Gastrocnemius medialis (tissue), 4 donors: ENCODE results near the gene AFG3L2.

Source experiments
- POLR2A ChIP-seq, 2 donors: fragments of 450-650 bp; IDR thresholded peaks; one replicate each; pipeline ENCODE4 v1.6.1; 2017; ENCODE audit warnings: antibody characterized with exemption in 2 of 2, mild to moderate bottlenecking in 2 of 2, moderate library complexity in 2 of 2
- TF ChIP-seq, protein P1 (sequence below), 5 experiments: fragments of 450-650 bp in 3 of 5; fragments of 200-600 bp in 2 of 5; sonication (generic) in 2 of 5; IDR thresholded peaks in 4 of 5; conservative IDR thresholded peaks in 1 of 5; 1 replicate in 4 of 5; 2 replicates in 1 of 5; pipeline ENCODE4 v1.5.1; 2016 to 2019; ENCODE audit warnings: antibody characterized with exemption in 5 of 5, mild to moderate bottlenecking in 3 of 5, moderate library complexity in 3 of 5

DNA sequence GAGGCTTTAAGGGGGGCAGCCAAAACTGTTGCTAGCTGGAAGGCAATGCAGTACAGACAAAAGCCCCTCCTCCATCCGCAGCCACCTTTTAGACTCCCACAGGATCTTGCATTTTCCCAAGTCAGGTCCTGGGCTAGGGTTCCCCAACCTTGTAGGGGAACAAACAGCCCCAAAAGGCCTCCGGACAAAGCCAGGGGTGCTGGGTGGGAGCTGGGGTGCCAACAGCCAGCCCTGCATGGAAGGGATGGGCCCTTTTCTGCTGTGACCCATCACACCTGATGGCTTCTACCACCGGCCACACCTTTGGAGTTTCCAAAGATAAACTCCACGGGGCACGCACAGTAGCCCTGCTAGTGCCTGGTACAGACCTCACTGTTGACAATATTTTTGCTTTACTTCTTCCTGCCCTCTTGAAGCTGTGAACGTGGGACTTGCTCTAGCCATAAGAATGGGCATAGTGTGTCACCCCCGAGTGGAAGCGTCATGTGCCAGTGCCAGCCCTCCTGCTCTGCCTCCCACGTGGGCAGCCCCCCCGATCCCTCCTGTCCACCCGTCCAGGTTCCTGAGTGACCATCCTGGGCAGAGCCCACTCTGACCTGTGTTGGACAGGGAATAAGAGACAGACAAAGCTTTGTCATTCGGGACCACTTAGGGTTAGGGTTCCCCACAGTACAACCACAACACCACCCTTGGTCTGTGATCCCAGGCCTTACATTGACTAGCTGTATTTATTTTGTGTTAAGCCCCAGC is 50.1 kb downstream of the AFG3L2 start:
- TF ChIP-seq, protein P1, sequence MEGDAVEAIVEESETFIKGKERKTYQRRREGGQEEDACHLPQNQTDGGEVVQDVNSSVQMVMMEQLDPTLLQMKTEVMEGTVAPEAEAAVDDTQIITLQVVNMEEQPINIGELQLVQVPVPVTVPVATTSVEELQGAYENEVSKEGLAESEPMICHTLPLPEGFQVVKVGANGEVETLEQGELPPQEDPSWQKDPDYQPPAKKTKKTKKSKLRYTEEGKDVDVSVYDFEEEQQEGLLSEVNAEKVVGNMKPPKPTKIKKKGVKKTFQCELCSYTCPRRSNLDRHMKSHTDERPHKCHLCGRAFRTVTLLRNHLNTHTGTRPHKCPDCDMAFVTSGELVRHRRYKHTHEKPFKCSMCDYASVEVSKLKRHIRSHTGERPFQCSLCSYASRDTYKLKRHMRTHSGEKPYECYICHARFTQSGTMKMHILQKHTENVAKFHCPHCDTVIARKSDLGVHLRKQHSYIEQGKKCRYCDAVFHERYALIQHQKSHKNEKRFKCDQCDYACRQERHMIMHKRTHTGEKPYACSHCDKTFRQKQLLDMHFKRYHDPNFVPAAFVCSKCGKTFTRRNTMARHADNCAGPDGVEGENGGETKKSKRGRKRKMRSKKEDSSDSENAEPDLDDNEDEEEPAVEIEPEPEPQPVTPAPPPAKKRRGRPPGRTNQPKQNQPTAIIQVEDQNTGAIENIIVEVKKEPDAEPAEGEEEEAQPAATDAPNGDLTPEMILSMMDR (IDR thresholded peaks at IDR 0.05 in 4 of 5, conservative IDR thresholded peaks at IDR 0.05 in 1 of 5), result no peak
- no peak for TF ChIP-seq POLR2A (IDR thresholded peaks at IDR 0.05)
